Heart left ventricle (tissue), 16 donors: ENCODE measurements around the gene ARMC6. TPM values are rescaled to one million over a fixed set of nuclear protein-coding genes. Genes with fewer than 3 reads are reported as not detected.
A peak's percentile ranks its signal among the peaks of the same experiment; 100 is the strongest.

Experiments used
- ATAC-seq, 4 donors: fragments of 200-7000 bp; cut with Tn5 transposase; one replicate each; pipeline ENCODE4 v1.9.1; 2020 to 2022; ENCODE audit warnings: moderate library complexity in 4 of 4, mild to moderate bottlenecking in 3 of 4, moderate number of reproducible peaks in 1 of 4
- DNase-seq, 5 donors: peaks; one replicate each; pipeline ENCODE4 v3.0.0-alpha.2; 2020
- H3K27ac ChIP-seq, 12 donors: fragments of 200-600 bp; sonication (generic) in 4 of 12; one replicate each; pipeline versions ENCODE4 v1.5.0 to v1.8.0; 2016 to 2022; ENCODE audit warnings: mild to moderate bottlenecking in 2 of 12
- H3K27me3 ChIP-seq, 9 donors: fragments of 200-600 bp; sonication (generic) in 2 of 9; one replicate each; pipeline versions ENCODE4 v1.5.1 to v1.8.0; 2016 to 2022; ENCODE audit warnings: mild to moderate bottlenecking in 3 of 9
- H3K36me3 ChIP-seq, 9 donors: fragments of 200-600 bp; sonication (generic) in 2 of 9; one replicate each; pipeline versions ENCODE4 v1.5.0 to v1.8.0; 2018 to 2022; ENCODE audit warnings: mild to moderate bottlenecking in 2 of 9
- H3K4me1 ChIP-seq, 12 donors: fragments of 200-600 bp; sonication (generic) in 4 of 12; one replicate each; pipeline versions ENCODE4 v1.5.0 to v1.8.0; 2016 to 2022; ENCODE audit warnings: mild to moderate bottlenecking in 3 of 12
- H3K4me3 ChIP-seq, 12 donors: fragments of 200-600 bp; sonication (generic) in 4 of 12; one replicate each; pipeline versions ENCODE4 v1.5.0 to v1.8.0; 2017 to 2022; ENCODE audit warnings: mild to moderate bottlenecking in 9 of 12, moderate library complexity in 4 of 12
- H3K9me3 ChIP-seq, 12 donors: fragments of 200-600 bp; sonication (generic) in 4 of 12; one replicate each; pipeline versions ENCODE4 v1.5.0 to v1.8.0; 2016 to 2022; ENCODE audit warnings: mild to moderate bottlenecking in 1 of 12
- CTCF ChIP-seq, 12 donors: fragments of 200-600 bp; sonication (generic) in 4 of 12; IDR thresholded peaks; one replicate each; pipeline versions ENCODE4 v1.5.0 to v1.8.0; 2018 to 2022; ENCODE audit warnings: antibody characterized with exemption in 12 of 12, mild to moderate bottlenecking in 5 of 12
- POLR2A ChIP-seq, 2 donors: fragments of 450-650 bp; IDR thresholded peaks; one replicate each; pipeline ENCODE4 v1.6.1; 2017; ENCODE audit warnings: antibody characterized with exemption in 2 of 2, mild to moderate bottlenecking in 2 of 2, moderate library complexity in 2 of 2
- WGBS, 4 donors: extraction: QIAGEN DNeasy Blood & Tissue Kit in 2 of 4; methylation state at CpG; one replicate each; pipeline versions ENCODE4 v1.1.5 to v1.1.7; 2013 to 2018; 5-methylcytosine and 5-hydroxymethylcytosine counted together
- intact Hi-C, 10 donors: fragments of 100-400 bp; cut with DNase I; formaldehyde crosslinking; loops; one replicate each; pipeline versions ENCODE4 v1.11.1 to v1.14.2; 2022
- polyA plus RNA-seq, 2 donors: library from polyadenylated mRNA; stranded (reverse); fragments of 200-250 nt; gene quantifications; one replicate each; pipeline ENCODE4 v1.2.3, GENCODE V29; 2013
- total RNA-seq, 9 donors: library from RNA; depleted of rRNA in 2 of 9; stranded (reverse); fragments of >200 nt in 2 of 9; fragmentation: NEBNext Ultra II Directional in 3 of 9; extraction: Animal tissue kit (Norgen Biotek cat#: 25700) in 3 of 9; gene quantifications; one replicate each; pipeline versions ENCODE4 v1.1.0 to v1.2.4, GENCODE V29; 2016 to 2023
- donor health status: ischemic (EF 13 %, LVEDD 7.1; RV severe dilation, severe dysfunction).
- donor health status: healthy with polysubstance abuse.
- donor health status: DM: no; HTN: yes; CAD: no.
- donor health status: DM: no; HTN: no; CAD: no.
- donor health status: ischemic (EF 25% LVEDD 6.9; RV normal size, moderate dysfunction).
- donor health status: ischemic (EF 25% LVEDD 5.7; RV mildly dilated, moderate dysfunction).
- donor health status: healthy.
- donor health status: DM: yes; HTN: yes; CAD: no.
- donor health status: ischemic (EF 35%, LVEDD 5.7; RV mildly dilated, moderate dysfunction).
- donor health status: nonischemic (EF 11% LVEDD 7.7; RV severe dilation, severe dysfunction).
- donor health status: DM: yes; HTN: yes; CAD: no.
- donor health status: PGD.
- donor health status: ischemic (EF 29% LVEDD 5.4; RV normal size, mild dysfunction).
- donor health status: nonischemic (EF 23%, LVEDD 6.1; RV moderate dilation, normal function).

ARMC6 gene
- total and polyA plus RNA-seq, 11 donors = 9.9 to 24.7 (median 18.0) TPM

GRCh38 chr19:19057317-19057716 is 23.9 kb downstream of the ARMC6 start:
- TF ChIP-seq POLR2A (IDR thresholded peaks at IDR 0.05) (no peak), CTCF (IDR thresholded peaks at IDR 0.05) (no peak)
- H3K36me3 ChIP-seq = peaks cover 0 to 58% (median 40%) of the 10 kb centered on the region in 9 donors
- no peak overlapping the region for H3K4me3 ChIP-seq
- no peak for DNase-seq
- WGBS, 4 donors = 90 to 94% (median 93%) methylated on average over 13 of the region's 13 CpGs
- intact Hi-C loops = no loop called here
- H3K4me1 ChIP-seq = peaks cover 0 to 22% (median 10%) of the 10 kb centered on the region in 12 donors
- H3K27me3 ChIP-seq = no peaks in the 10 kb centered on the region
- no peaks in the 10 kb centered on the region for H3K9me3 ChIP-seq
- no peak for ATAC-seq
- no peak overlapping the region for H3K27ac ChIP-seq

- Histone ChIP-seq H3K36me3 (peaks cover 0 to 54% (median 39%) of the 10 kb centered on the region in 9 donors), H3K4me1 (peaks cover 0 to 26% (median 11%) of the 10 kb centered on the region in 12 donors), H3K27ac (no peak overlapping the region), H3K9me3 (no peaks in the 10 kb centered on the region), H3K4me3 (no peak overlapping the region), H3K27me3 (no peaks in the 10 kb centered on the region)
- TF ChIP-seq POLR2A (IDR thresholded peaks at IDR 0.05) (no peak), CTCF (IDR thresholded peaks at IDR 0.05) (no peak)
- intact Hi-C loops = no loop called here
- ATAC-seq (no peak), DNase-seq (no peak)
- WGBS, 4 donors = 81 to 94% (median 89%) methylated on average over 7 of the region's 7 CpGs
Measured at GRCh38 chr19:19057720-19058119, 24.3 kb downstream of the ARMC6 start.

GRCh38 chr19:19059018-19059836 is 25.8 kb downstream of the ARMC6 start:
- H3K4me3 ChIP-seq = no peak overlapping the region
- peaks cover 0 to 40% (median 32%) of the 10 kb centered on the region in 9 donors for H3K36me3 ChIP-seq
- DNase-seq (no peak), ATAC-seq (no peak)
- 59 to 81% (median 77%) methylated on average over 11 to 17 of the region's 17 CpGs for WGBS, 4 donors
- H3K27ac ChIP-seq = no peak overlapping the region
- H3K27me3 ChIP-seq = no peaks in the 10 kb centered on the region
- H3K4me1 ChIP-seq = peaks cover 0 to 25% (median 15%) of the 10 kb centered on the region in 12 donors
- no peaks in the 10 kb centered on the region for H3K9me3 ChIP-seq
- intact Hi-C loops = no loop called here
- no peak for TF ChIP-seq CTCF (IDR thresholded peaks at IDR 0.05)
- no peak for TF ChIP-seq POLR2A (IDR thresholded peaks at IDR 0.05)

GRCh38 chr19:19059837-19060611 is 26.6 kb downstream of the ARMC6 start:
- ATAC-seq (no peak), DNase-seq (no peak)
- Histone ChIP-seq H3K27me3 (no peaks in the 10 kb centered on the region), H3K4me1 (peaks cover 0 to 33% (median 21%) of the 10 kb centered on the region in 12 donors), H3K27ac (peak overlapping the region in 2 of 12 donors; percentile 83 to 94), H3K9me3 (no peaks in the 10 kb centered on the region), H3K4me3 (no peak overlapping the region), H3K36me3 (peaks cover 0 to 32% (median 25%) of the 10 kb centered on the region in 9 donors)
- TF ChIP-seq CTCF (IDR thresholded peaks at IDR 0.05) = no peak
- no peak for TF ChIP-seq POLR2A (IDR thresholded peaks at IDR 0.05)
- 67 to 78% (median 73%) methylated on average over 12 of the region's 12 CpGs for WGBS, 4 donors
- intact Hi-C loops = loop anchor here in 3 of 10 donors (5.0 kb wide), 2 partner anchors 47 to 77 kb away; partner anchors contain the start of gene TMEM161A (in 2 of the 3)
